CD14-positive monocyte (primary cell): ENCODE results near the gene SLCO4A1. TPM values are rescaled to one million over a fixed set of nuclear protein-coding genes. Genes with fewer than 3 reads are reported as not detected.

ENCODE experiments used
- DNase-seq, 3 donors: peaks; one replicate each; pipeline ENCODE4 v3.0.0-alpha.2; 2011 to 2022
- H2AFZ ChIP-seq: 2 replicates; pipeline ENCODE4 v1.6.0; 2012; ENCODE audit warnings: mild to moderate bottlenecking, low read depth, low read length, inconsistent platforms; ENCODE audit not compliant: insufficient read depth, poor library complexity, severe bottlenecking
- H3K27ac ChIP-seq, 2 donors: 1 replicate in 1 of 2; 2 replicates in 1 of 2; pipeline ENCODE4 v1.5.1; 2012 to 2013; ENCODE audit warnings: low read length in 2 of 2, control low read depth in 1 of 2, inconsistent platforms in 1 of 2, low read depth in 1 of 2, mild to moderate bottlenecking in 1 of 2
- H3K27me3 ChIP-seq, 2 donors: one replicate each; pipeline versions ENCODE4 v1.6.0 to v1.6.1; 2011 to 2013; ENCODE audit warnings: low read length in 2 of 2; ENCODE audit not compliant: control insufficient read depth in 2 of 2, insufficient read depth in 2 of 2
- H3K36me3 ChIP-seq, 2 donors: replicated peaks in 1 of 2; 1 replicate in 1 of 2; 2 replicates in 1 of 2; pipeline versions ENCODE4 v1.5.1 to v1.6.1; 2012 to 2013; ENCODE audit warnings: low read length in 2 of 2, control low read depth in 1 of 2, inconsistent platforms in 1 of 2, mild to moderate bottlenecking in 1 of 2; ENCODE audit not compliant: insufficient read depth in 2 of 2, control insufficient read depth in 1 of 2
- H3K4me1 ChIP-seq, 2 donors: 1 replicate in 1 of 2; 2 replicates in 1 of 2; pipeline versions ENCODE4 v1.5.1 to v1.6.1; 2012 to 2013; ENCODE audit warnings: low read length in 2 of 2, control low read depth in 1 of 2, inconsistent platforms in 1 of 2, mild to moderate bottlenecking in 1 of 2, moderate library complexity in 1 of 2; ENCODE audit not compliant: insufficient read depth in 2 of 2, control insufficient read depth in 1 of 2
- H3K4me2 ChIP-seq: replicated peaks from 2 replicates; pipeline ENCODE3; 2012; ENCODE audit warnings: low read length, moderate library complexity, mild to moderate bottlenecking; ENCODE audit not compliant: poor library complexity, severe bottlenecking; ENCODE audit errors: extremely low read depth
- H3K4me3 ChIP-seq, 3 experiments: fragments of 200-600 bp in 1 of 3; sonication (generic) in 1 of 3; replicated peaks in 1 of 3; 1 replicate in 2 of 3; 2 replicates in 1 of 3; pipeline ENCODE4 v1.5.1; 2011 to 2013; ENCODE audit warnings: low read length in 3 of 3, mild to moderate bottlenecking in 3 of 3, control low read depth in 2 of 3, low read depth in 2 of 3, inconsistent platforms in 1 of 3, moderate library complexity in 1 of 3
- H3K79me2 ChIP-seq: 2 replicates; pipeline ENCODE4 v1.6.0; 2012; ENCODE audit warnings: mild to moderate bottlenecking, control low read depth, inconsistent platforms, low read length, moderate library complexity; ENCODE audit not compliant: insufficient read depth
- H3K9ac ChIP-seq: 2 replicates; pipeline ENCODE4 v1.6.0; 2017; ENCODE audit warnings: low read length, mild to moderate bottlenecking; ENCODE audit not compliant: insufficient read depth, poor library complexity, severe bottlenecking
- H3K9me3 ChIP-seq, 2 donors: replicated peaks in 1 of 2; 1 replicate in 1 of 2; 2 replicates in 1 of 2; pipeline versions ENCODE4 v1.5.1 to v1.6.1; 2012 to 2013; ENCODE audit warnings: low read length in 2 of 2, control low read depth in 1 of 2; ENCODE audit not compliant: control insufficient read depth in 1 of 2, insufficient read depth in 1 of 2
- H4K20me1 ChIP-seq: 2 replicates; pipeline ENCODE4 v1.6.0; 2012; ENCODE audit warnings: mild to moderate bottlenecking, low read length, control low read depth, moderate library complexity; ENCODE audit not compliant: insufficient read depth
- H3K27ac Mint-ChIP-seq, 7 donors: one replicate each; pipeline ENCODE4 v1.8.0; 2020; ENCODE audit warnings: mild to moderate bottlenecking in 7 of 7, mixed read lengths in 7 of 7, moderate library complexity in 6 of 7, inconsistent platforms in 2 of 7
- H3K27me3 Mint-ChIP-seq, 3 donors: one replicate each; pipeline ENCODE4 v1.8.0; 2021 to 2022; ENCODE audit warnings: low read depth in 3 of 3, mild to moderate bottlenecking in 3 of 3, mixed read lengths in 3 of 3, moderate library complexity in 3 of 3, inconsistent platforms in 1 of 3
- H3K36me3 Mint-ChIP-seq, 2 donors: one replicate each; pipeline ENCODE4 v1.8.0; 2020; ENCODE audit warnings: mixed read lengths in 2 of 2, inconsistent platforms in 1 of 2, mild to moderate bottlenecking in 1 of 2
- H3K4me1 Mint-ChIP-seq: one replicate; pipeline ENCODE4 v1.8.0; 2020; ENCODE audit warnings: mild to moderate bottlenecking, mixed read lengths
- H3K4me3 Mint-ChIP-seq, 2 donors: one replicate each; pipeline ENCODE4 v1.8.0; 2020; ENCODE audit warnings: mild to moderate bottlenecking in 2 of 2, mixed read lengths in 2 of 2, moderate library complexity in 1 of 2
- H3K9me3 Mint-ChIP-seq, 7 donors: one replicate each; pipeline ENCODE4 v1.8.0; 2020 to 2022; ENCODE audit warnings: mixed read lengths in 7 of 7, mild to moderate bottlenecking in 6 of 7, moderate library complexity in 6 of 7, inconsistent platforms in 2 of 7
- CTCF ChIP-seq: fragments of 200-600 bp; IDR thresholded peaks from one replicate; pipeline ENCODE4 v1.8.0; 2022; ENCODE audit warnings: antibody characterized with exemption, mild to moderate bottlenecking
- WGBS: methylation state at CpG from one replicate; pipeline ENCODE4 v1.1.5; 2013; ENCODE audit warnings: missing lambda C conversion rate; ENCODE audit not compliant: insufficient coverage; 5-methylcytosine and 5-hydroxymethylcytosine counted together
- intact Hi-C, 2 donors: fragments of 100-400 bp; cut with micrococcal nuclease; formaldehyde crosslinking; loops; one replicate each; pipeline versions ENCODE4 v1.15.0 to v1.15.1; 2023
- polyA plus RNA-seq, 3 donors: library from polyadenylated mRNA; depleted of rRNA in 1 of 3; unstranded in 2 of 3; stranded (reverse) in 1 of 3; fragments of 300-500 nt in 2 of 3; fragments of >200 nt in 1 of 3; fragmentation: Illumina TruSeq in 2 of 3; gene quantifications; 1 replicate in 2 of 3; 2 replicates in 1 of 3; pipeline ENCODE4 v1.2.3, GENCODE V29; 2012 to 2021

SLCO4A1 gene
- polyA plus RNA-seq, 3 donors: 0.05 to 0.42 (median 0.26) TPM

DNA sequence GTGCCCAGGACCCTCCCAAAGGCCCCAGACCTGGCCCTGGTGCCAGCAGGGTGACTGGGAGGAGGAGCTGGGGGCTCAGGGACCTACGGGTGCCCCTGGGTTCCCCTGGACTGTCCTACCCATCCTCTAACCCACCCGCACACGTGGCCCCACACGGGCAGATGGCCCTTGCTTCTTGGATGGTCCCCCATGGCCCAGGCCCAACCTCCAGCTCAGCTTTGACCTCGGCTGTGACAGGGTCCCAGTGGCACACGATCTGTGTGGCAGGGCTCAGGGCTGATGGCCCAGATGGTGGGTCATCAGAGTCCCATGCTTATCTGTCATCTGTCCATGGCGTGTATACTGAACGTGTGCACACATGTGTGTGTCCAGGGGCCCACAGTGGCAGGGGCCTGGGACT, 70.3 kb downstream of the SLCO4A1 start:
- Mint-ChIP-seq H3K36me3 (peaks cover 20 to 21% of the 10 kb centered on the region in 2 donors), H3K27ac (no peak overlapping the region), H3K4me1 (peaks cover 43% of the 10 kb centered on the region), H3K27me3 (peaks cover 25 to 41% (median 38%) of the 10 kb centered on the region in 3 donors), H3K9me3 (peaks cover 0 to 5% (median 2%) of the 10 kb centered on the region in 7 donors), H3K4me3 (no peak overlapping the region)
- no peak overlapping the region for H3K9ac ChIP-seq
- H3K4me3 ChIP-seq: no peak overlapping the region
- DNase-seq: no peak
- TF ChIP-seq CTCF: no peak
- no peak overlapping the region for H3K27ac ChIP-seq
- H3K79me2 ChIP-seq: peaks cover 28% of the 10 kb centered on the region
- peaks cover 18% of the 10 kb centered on the region for H4K20me1 ChIP-seq
- intact Hi-C loops: loop anchor here in 1 of 2 donors (5.0 kb wide), 1 partner anchor 35 kb away; no protein-coding TSS in a partner anchor
- peaks cover 34 to 56% of the 10 kb centered on the region in 2 donors for H3K4me1 ChIP-seq
- H2AFZ ChIP-seq: no peak overlapping the region
- 93% methylated on average over 8 of the region's 8 CpGs for WGBS
- H3K4me2 ChIP-seq: no peak overlapping the region
- peaks cover 0 to 23% of the 10 kb centered on the region in 2 donors for H3K27me3 ChIP-seq
- H3K36me3 ChIP-seq: no peaks in the 10 kb centered on the region
- no peaks in the 10 kb centered on the region for H3K9me3 ChIP-seq

GRCh38 chr20:62714006-62714405, 71.7 kb downstream of the SLCO4A1 start:
- Mint-ChIP-seq H3K27me3 (peaks cover 24 to 29% (median 27%) of the 10 kb centered on the region in 3 donors), H3K9me3 (peaks cover 0 to 8% (median 1%) of the 10 kb centered on the region in 7 donors), H3K4me3 (no peak overlapping the region), H3K27ac (no peak overlapping the region), H3K4me1 (peaks cover 36% of the 10 kb centered on the region), H3K36me3 (peaks cover 20 to 23% of the 10 kb centered on the region in 2 donors)
- Histone ChIP-seq H3K4me1 (peaks cover 27 to 42% of the 10 kb centered on the region in 2 donors), H3K27me3 (peaks cover 0 to 16% of the 10 kb centered on the region in 2 donors), H3K4me3 (no peak overlapping the region), H3K9ac (no peak overlapping the region), H2AFZ (no peak overlapping the region), H3K9me3 (no peaks in the 10 kb centered on the region), H3K27ac (no peak overlapping the region), H4K20me1 (peaks cover 18% of the 10 kb centered on the region), H3K4me2 (no peak overlapping the region), H3K79me2 (peaks cover 28% of the 10 kb centered on the region), H3K36me3 (no peaks in the 10 kb centered on the region)
- TF ChIP-seq CTCF: no peak
- WGBS: 98% methylated on average over 8 of the region's 10 CpGs
- DNase-seq: no peak
- intact Hi-C loops: loop anchor here in 1 of 2 donors (5.0 kb wide), 1 partner anchor 33 kb away; no protein-coding TSS in a partner anchor
